Testis (tissue), 2 donors: ENCODE data around the gene ABCA3.

Experiments used
- CTCF ChIP-seq, 3 experiments: fragments of 450-650 bp in 2 of 3; fragments of 200-600 bp in 1 of 3; sonication (generic) in 1 of 3; IDR thresholded peaks; one replicate each; pipeline ENCODE4 v1.5.1; 2016 to 2019; ENCODE audit warnings: antibody characterized with exemption in 3 of 3, mild to moderate bottlenecking in 2 of 3, moderate library complexity in 1 of 3
- POLR2A ChIP-seq: fragments of 450-650 bp; IDR thresholded peaks from one replicate; pipeline ENCODE4 v1.6.1; 2017; ENCODE audit warnings: antibody characterized with exemption, mild to moderate bottlenecking, moderate library complexity

GRCh38 chr16:2357331-2357730 is 16.8 kb upstream of the ABCA3 start:
- TF ChIP-seq CTCF (IDR thresholded peaks at IDR 0.05) (no peak), POLR2A (no peak)
